ENCODE data around the gene MGMT. TPM values are rescaled to one million over a fixed set of nuclear protein-coding genes. Genes with fewer than 3 reads are reported as not detected.
A peak's percentile ranks its signal among the peaks of the same experiment; 100 is the strongest.

Gene MGMT
- total RNA-seq, 2 donors from 2014 or later: 28.6 to 33.7 TPM

GRCh38 chr10:129728246-129728820, 261.3 kb downstream of the MGMT start:
- Histone ChIP-seq H3K27ac (ENCODE audit: low read depth, low read length) (no peak overlapping the region), H3K9ac (ENCODE audit: extremely low read depth, low read length, poor library complexity, severe bottlenecking) (no peak overlapping the region), H3K9me3 (ENCODE audit: control insufficient read depth, low read length) (peaks cover 9% of the 10 kb centered on the region), H3K27me3 (ENCODE audit: control insufficient read depth, insufficient read depth, low read length, poor library complexity, severe bottlenecking) (no peaks in the 10 kb centered on the region), H3K4me1 (ENCODE audit: control insufficient read depth, insufficient read depth, low read length) (no peaks in the 10 kb centered on the region), H3K4me3 (ENCODE audit: low read length) (no peak overlapping the region), H3K36me3 (ENCODE audit: control insufficient read depth, insufficient read depth, low read length) (no peaks in the 10 kb centered on the region)
- no peak overlapping the region for H3K4me3 Mint-ChIP-seq
- H3K27ac Mint-ChIP-seq: no peak overlapping the region
- H3K9me3 Mint-ChIP-seq: peaks cover 25% of the 10 kb centered on the region
- no peak for DNase-seq
- peaks cover 12% of the 10 kb centered on the region for H3K4me1 Mint-ChIP-seq
- peaks cover 27% of the 10 kb centered on the region for H3K36me3 Mint-ChIP-seq (ENCODE audit: low read depth)
- 95% methylated on average over 7 to 13 of the region's 13 CpGs for WGBS, 2 experiments (ENCODE audit: insufficient coverage in 1 of 2, insufficient read length in 1 of 2)
- TF ChIP-seq, protein P1, sequence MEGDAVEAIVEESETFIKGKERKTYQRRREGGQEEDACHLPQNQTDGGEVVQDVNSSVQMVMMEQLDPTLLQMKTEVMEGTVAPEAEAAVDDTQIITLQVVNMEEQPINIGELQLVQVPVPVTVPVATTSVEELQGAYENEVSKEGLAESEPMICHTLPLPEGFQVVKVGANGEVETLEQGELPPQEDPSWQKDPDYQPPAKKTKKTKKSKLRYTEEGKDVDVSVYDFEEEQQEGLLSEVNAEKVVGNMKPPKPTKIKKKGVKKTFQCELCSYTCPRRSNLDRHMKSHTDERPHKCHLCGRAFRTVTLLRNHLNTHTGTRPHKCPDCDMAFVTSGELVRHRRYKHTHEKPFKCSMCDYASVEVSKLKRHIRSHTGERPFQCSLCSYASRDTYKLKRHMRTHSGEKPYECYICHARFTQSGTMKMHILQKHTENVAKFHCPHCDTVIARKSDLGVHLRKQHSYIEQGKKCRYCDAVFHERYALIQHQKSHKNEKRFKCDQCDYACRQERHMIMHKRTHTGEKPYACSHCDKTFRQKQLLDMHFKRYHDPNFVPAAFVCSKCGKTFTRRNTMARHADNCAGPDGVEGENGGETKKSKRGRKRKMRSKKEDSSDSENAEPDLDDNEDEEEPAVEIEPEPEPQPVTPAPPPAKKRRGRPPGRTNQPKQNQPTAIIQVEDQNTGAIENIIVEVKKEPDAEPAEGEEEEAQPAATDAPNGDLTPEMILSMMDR (conservative IDR thresholded peaks at IDR 0.05): no peak
- H3K27me3 Mint-ChIP-seq (ENCODE audit: insufficient read depth): peaks cover 14% of the 10 kb centered on the region

- H3K27me3 ChIP-seq (ENCODE audit: control insufficient read depth, insufficient read depth, low read length, poor library complexity, severe bottlenecking): no peaks in the 10 kb centered on the region
- TF ChIP-seq, protein P1 (conservative IDR thresholded peaks at IDR 0.05): no peak
- Mint-ChIP-seq H3K4me1 (peaks cover 12% of the 10 kb centered on the region), H3K36me3 (ENCODE audit: low read depth) (peaks cover 27% of the 10 kb centered on the region), H3K4me3 (no peak overlapping the region), H3K27ac (no peak overlapping the region), H3K9me3 (peaks cover 25% of the 10 kb centered on the region), H3K27me3 (ENCODE audit: insufficient read depth) (peaks cover 14% of the 10 kb centered on the region)
- 94 to 98% methylated on average over 18 to 21 of the region's 21 CpGs for WGBS, 2 experiments (ENCODE audit: insufficient coverage in 1 of 2, insufficient read length in 1 of 2)
- DNase-seq: peak; percentile 41
- no peak overlapping the region for H3K27ac ChIP-seq (ENCODE audit: low read depth, low read length)
- H3K36me3 ChIP-seq (ENCODE audit: control insufficient read depth, insufficient read depth, low read length): no peaks in the 10 kb centered on the region
- peaks cover 9% of the 10 kb centered on the region for H3K9me3 ChIP-seq (ENCODE audit: control insufficient read depth, low read length)
- H3K4me1 ChIP-seq (ENCODE audit: control insufficient read depth, insufficient read depth, low read length): no peaks in the 10 kb centered on the region
- no peak overlapping the region for H3K4me3 ChIP-seq (ENCODE audit: low read length)
- H3K9ac ChIP-seq (ENCODE audit: extremely low read depth, low read length, poor library complexity, severe bottlenecking): no peak overlapping the region
These were observed 262.1 kb downstream of the MGMT start for GRCh38 chr10:129728905-129729795.

DNA sequence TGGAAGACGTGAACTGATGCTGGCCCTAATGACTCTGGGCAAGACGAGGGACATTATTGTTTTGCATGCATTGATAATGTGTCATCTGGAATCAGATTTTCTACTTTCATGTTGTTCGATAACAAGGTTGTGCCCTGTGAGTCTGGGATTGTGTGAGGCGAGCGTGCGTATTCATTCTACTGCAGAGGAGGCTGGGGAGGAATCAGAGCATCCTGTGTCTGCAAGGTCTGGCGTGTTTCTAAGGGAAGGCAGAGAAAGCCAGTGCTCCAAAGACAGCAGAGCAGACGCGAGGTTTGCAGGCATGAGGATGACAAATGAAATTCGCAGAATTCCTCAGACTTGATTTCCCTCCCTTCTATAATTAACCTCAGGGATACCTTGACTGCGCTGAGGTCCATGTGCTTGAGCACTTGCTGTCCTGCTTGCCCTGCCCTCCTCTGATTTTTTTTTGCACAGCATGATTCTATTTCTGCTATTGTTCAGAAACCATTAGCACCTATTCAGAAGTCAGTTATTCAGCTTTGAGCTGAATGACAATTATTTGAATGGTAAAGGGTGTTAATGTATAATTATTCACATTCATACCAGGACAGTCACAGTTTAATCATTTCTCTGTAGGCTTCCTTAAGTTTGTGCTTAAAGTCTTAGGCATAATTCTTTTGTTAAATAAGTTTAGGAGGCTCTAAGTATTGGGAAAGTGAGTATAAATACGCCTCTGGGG, 263.4 kb downstream of the MGMT start:
- peaks cover 23% of the 10 kb centered on the region for H3K36me3 Mint-ChIP-seq (ENCODE audit: low read depth)
- WGBS, 2 experiments (ENCODE audit: insufficient coverage in 1 of 2, insufficient read length in 1 of 2): 78 to 81% methylated on average over 6 to 12 of the region's 12 CpGs
- Histone ChIP-seq H3K4me1 (ENCODE audit: control insufficient read depth, insufficient read depth, low read length) (no peaks in the 10 kb centered on the region), H3K36me3 (ENCODE audit: control insufficient read depth, insufficient read depth, low read length) (no peaks in the 10 kb centered on the region), H3K4me3 (ENCODE audit: low read length) (no peak overlapping the region), H3K9ac (ENCODE audit: extremely low read depth, low read length, poor library complexity, severe bottlenecking) (no peak overlapping the region), H3K9me3 (ENCODE audit: control insufficient read depth, low read length) (peaks cover 9% of the 10 kb centered on the region), H3K27ac (ENCODE audit: low read depth, low read length) (no peak overlapping the region), H3K27me3 (ENCODE audit: control insufficient read depth, insufficient read depth, low read length, poor library complexity, severe bottlenecking) (no peaks in the 10 kb centered on the region)
- H3K27ac Mint-ChIP-seq: no peak overlapping the region
- H3K9me3 Mint-ChIP-seq: peaks cover 27% of the 10 kb centered on the region
- H3K4me3 Mint-ChIP-seq: no peak overlapping the region
- peaks cover 12% of the 10 kb centered on the region for H3K4me1 Mint-ChIP-seq
- DNase-seq: peak; percentile 54
- peaks cover 14% of the 10 kb centered on the region for H3K27me3 Mint-ChIP-seq (ENCODE audit: insufficient read depth)
- TF ChIP-seq, protein P1 (conservative IDR thresholded peaks at IDR 0.05): no peak

All from endodermal cell (in vitro differentiated cells).